Heart left ventricle (tissue), 16 donors: ENCODE measurements around the gene LMF2. TPM values are rescaled to one million over a fixed set of nuclear protein-coding genes. Genes with fewer than 3 reads are reported as not detected.

ENCODE experiments used
- ATAC-seq, 4 donors: fragments of 200-7000 bp; cut with Tn5 transposase; one replicate each; pipeline ENCODE4 v1.9.1; 2020 to 2022; ENCODE audit warnings: moderate library complexity in 4 of 4, mild to moderate bottlenecking in 3 of 4, moderate number of reproducible peaks in 1 of 4
- DNase-seq, 5 donors: peaks; one replicate each; pipeline ENCODE4 v3.0.0-alpha.2; 2020
- H3K27ac ChIP-seq, 12 donors: fragments of 200-600 bp; sonication (generic) in 4 of 12; one replicate each; pipeline versions ENCODE4 v1.5.0 to v1.8.0; 2016 to 2022; ENCODE audit warnings: mild to moderate bottlenecking in 2 of 12
- H3K27me3 ChIP-seq, 9 donors: fragments of 200-600 bp; sonication (generic) in 2 of 9; one replicate each; pipeline versions ENCODE4 v1.5.1 to v1.8.0; 2016 to 2022; ENCODE audit warnings: mild to moderate bottlenecking in 3 of 9
- H3K36me3 ChIP-seq, 9 donors: fragments of 200-600 bp; sonication (generic) in 2 of 9; one replicate each; pipeline versions ENCODE4 v1.5.0 to v1.8.0; 2018 to 2022; ENCODE audit warnings: mild to moderate bottlenecking in 2 of 9
- H3K4me1 ChIP-seq, 12 donors: fragments of 200-600 bp; sonication (generic) in 4 of 12; one replicate each; pipeline versions ENCODE4 v1.5.0 to v1.8.0; 2016 to 2022; ENCODE audit warnings: mild to moderate bottlenecking in 3 of 12
- H3K4me3 ChIP-seq, 12 donors: fragments of 200-600 bp; sonication (generic) in 4 of 12; one replicate each; pipeline versions ENCODE4 v1.5.0 to v1.8.0; 2017 to 2022; ENCODE audit warnings: mild to moderate bottlenecking in 9 of 12, moderate library complexity in 4 of 12
- H3K9me3 ChIP-seq, 12 donors: fragments of 200-600 bp; sonication (generic) in 4 of 12; one replicate each; pipeline versions ENCODE4 v1.5.0 to v1.8.0; 2016 to 2022; ENCODE audit warnings: mild to moderate bottlenecking in 1 of 12
- CTCF ChIP-seq, 12 donors: fragments of 200-600 bp; sonication (generic) in 4 of 12; IDR thresholded peaks; one replicate each; pipeline versions ENCODE4 v1.5.0 to v1.8.0; 2018 to 2022; ENCODE audit warnings: antibody characterized with exemption in 12 of 12, mild to moderate bottlenecking in 5 of 12
- POLR2A ChIP-seq, 2 donors: fragments of 450-650 bp; IDR thresholded peaks; one replicate each; pipeline ENCODE4 v1.6.1; 2017; ENCODE audit warnings: antibody characterized with exemption in 2 of 2, mild to moderate bottlenecking in 2 of 2, moderate library complexity in 2 of 2
- WGBS, 4 donors: extraction: QIAGEN DNeasy Blood & Tissue Kit in 2 of 4; methylation state at CpG; one replicate each; pipeline versions ENCODE4 v1.1.5 to v1.1.7; 2013 to 2018; 5-methylcytosine and 5-hydroxymethylcytosine counted together
- intact Hi-C, 10 donors: fragments of 100-400 bp; cut with DNase I; formaldehyde crosslinking; loops; one replicate each; pipeline versions ENCODE4 v1.11.1 to v1.14.2; 2022
- polyA plus RNA-seq, 2 donors: library from polyadenylated mRNA; stranded (reverse); fragments of 200-250 nt; gene quantifications; one replicate each; pipeline ENCODE4 v1.2.3, GENCODE V29; 2013
- total RNA-seq, 9 donors: library from RNA; depleted of rRNA in 2 of 9; stranded (reverse); fragments of >200 nt in 2 of 9; fragmentation: NEBNext Ultra II Directional in 3 of 9; extraction: Animal tissue kit (Norgen Biotek cat#: 25700) in 3 of 9; gene quantifications; one replicate each; pipeline versions ENCODE4 v1.1.0 to v1.2.4, GENCODE V29; 2016 to 2023
- donor health status: ischemic (EF 13 %, LVEDD 7.1; RV severe dilation, severe dysfunction).
- donor health status: healthy with polysubstance abuse.
- donor health status: DM: no; HTN: yes; CAD: no.
- donor health status: DM: no; HTN: no; CAD: no.
- donor health status: ischemic (EF 25% LVEDD 6.9; RV normal size, moderate dysfunction).
- donor health status: ischemic (EF 25% LVEDD 5.7; RV mildly dilated, moderate dysfunction).
- donor health status: healthy.
- donor health status: DM: yes; HTN: yes; CAD: no.
- donor health status: ischemic (EF 35%, LVEDD 5.7; RV mildly dilated, moderate dysfunction).
- donor health status: nonischemic (EF 11% LVEDD 7.7; RV severe dilation, severe dysfunction).
- donor health status: DM: yes; HTN: yes; CAD: no.
- donor health status: PGD.
- donor health status: ischemic (EF 29% LVEDD 5.4; RV normal size, mild dysfunction).
- donor health status: nonischemic (EF 23%, LVEDD 6.1; RV moderate dilation, normal function).

LMF2 gene
- total and polyA plus RNA-seq, 11 donors, result 20.9 to 46.5 (median 32.1) TPM

DNA sequence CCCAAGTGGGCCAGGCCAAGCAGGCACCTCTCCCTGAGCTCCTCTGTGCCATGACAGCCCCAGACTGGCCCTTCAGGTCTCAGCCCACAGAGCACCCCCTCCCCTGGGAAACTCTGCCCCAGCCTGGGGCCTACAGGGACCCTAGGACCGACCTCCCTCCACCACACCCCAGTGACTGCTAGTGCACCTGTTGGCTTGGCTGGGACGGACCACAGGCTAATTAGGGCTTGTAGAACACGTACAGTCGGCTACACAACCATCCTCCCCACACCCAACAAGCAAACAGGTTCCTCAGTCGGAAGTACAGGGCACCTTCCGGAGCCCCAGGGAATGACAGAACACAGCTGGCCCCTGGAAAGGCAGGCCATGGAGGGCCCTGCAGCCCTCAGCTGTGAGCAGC is 37.0 kb downstream of the LMF2 start:
- intact Hi-C loops, result no loop called here
- no peaks in the 10 kb centered on the region for H3K27me3 ChIP-seq
- ATAC-seq, result no peak
- peaks cover 0 to 67% (median 53%) of the 10 kb centered on the region in 12 donors for H3K4me1 ChIP-seq
- H3K27ac ChIP-seq, result peak overlapping the region in 1 of 12 donors; percentile 81
- 69 to 100% (median 79%) methylated on average over 2 to 6 of the region's 6 CpGs for WGBS, 4 donors
- TF ChIP-seq CTCF (IDR thresholded peaks at IDR 0.05), result no peak
- TF ChIP-seq POLR2A (IDR thresholded peaks at IDR 0.05), result no peak
- H3K4me3 ChIP-seq, result peak overlapping the region in 1 of 12 donors; percentile 8
- no peaks in the 10 kb centered on the region for H3K9me3 ChIP-seq
- peaks cover 0 to 27% (median 23%) of the 10 kb centered on the region in 9 donors for H3K36me3 ChIP-seq
- DNase-seq, result no peak

DNA sequence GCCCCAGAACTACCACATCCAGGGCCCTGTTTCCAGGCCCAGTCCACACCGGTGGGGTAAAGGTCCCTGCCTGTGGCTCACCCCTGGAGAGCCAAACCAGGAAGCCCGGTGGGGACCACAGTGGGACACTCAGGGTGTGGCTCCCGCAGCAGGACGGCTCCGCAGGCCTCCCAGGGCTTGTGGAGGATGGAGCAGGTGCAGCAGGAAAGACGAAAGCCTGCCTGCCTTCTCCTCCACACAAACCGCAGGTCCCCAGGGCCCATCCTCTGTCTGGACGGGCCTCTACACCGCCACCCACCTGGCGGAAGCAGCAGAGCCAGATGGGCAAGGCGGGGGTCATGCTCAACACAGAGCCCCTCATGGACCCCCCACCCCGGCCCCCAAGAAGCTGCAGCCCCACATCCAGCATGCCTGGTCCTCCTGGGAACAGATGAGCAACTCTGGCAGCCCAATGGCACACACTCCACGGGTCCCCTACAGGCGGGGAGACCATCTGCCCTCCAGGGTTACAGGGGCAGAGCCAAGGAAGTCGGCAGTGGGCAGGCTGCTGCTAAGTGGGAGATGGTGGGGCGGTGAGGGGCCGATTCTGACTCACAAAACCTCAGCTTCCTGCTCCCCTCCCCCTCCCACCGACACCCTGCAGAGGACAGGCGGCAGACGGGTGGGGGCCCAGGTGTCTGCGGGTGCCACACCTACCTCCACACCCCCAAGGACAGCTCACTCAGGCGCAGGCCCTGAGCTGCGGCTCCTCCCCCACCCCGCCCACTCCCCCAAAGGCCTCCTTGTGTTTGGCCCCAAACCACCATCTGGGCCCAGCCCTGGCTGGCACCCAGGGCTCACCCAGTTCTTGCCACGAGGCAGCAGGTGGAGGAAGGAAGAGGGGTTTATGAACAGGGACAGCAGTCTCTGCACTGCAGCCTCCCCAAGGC is 37.9 kb downstream of the LMF2 start:
- H3K27me3 ChIP-seq, result no peaks in the 10 kb centered on the region
- TF ChIP-seq POLR2A (IDR thresholded peaks at IDR 0.05) (no peak), CTCF (IDR thresholded peaks at IDR 0.05) (no peak)
- peak in 2 of 4 donors; percentile 8 to 9 for ATAC-seq
- no peaks in the 10 kb centered on the region for H3K9me3 ChIP-seq
- H3K4me3 ChIP-seq, result peak overlapping the region in 1 of 12 donors; percentile 36
- peak in 2 of 5 donors; percentile 58 to 88 for DNase-seq
- H3K36me3 ChIP-seq, result peaks cover 0 to 36% (median 31%) of the 10 kb centered on the region in 9 donors
- H3K4me1 ChIP-seq, result peaks cover 0 to 63% (median 50%) of the 10 kb centered on the region in 12 donors
- intact Hi-C loops, result loop anchor here in 1 of 10 donors (10.0 kb wide), 1 partner anchor 245 kb away; no protein-coding TSS in a partner anchor
- peak overlapping the region in 1 of 12 donors; percentile 81 for H3K27ac ChIP-seq
- 52 to 70% (median 62%) methylated on average over 12 to 25 of the region's 25 CpGs for WGBS, 4 donors

DNA sequence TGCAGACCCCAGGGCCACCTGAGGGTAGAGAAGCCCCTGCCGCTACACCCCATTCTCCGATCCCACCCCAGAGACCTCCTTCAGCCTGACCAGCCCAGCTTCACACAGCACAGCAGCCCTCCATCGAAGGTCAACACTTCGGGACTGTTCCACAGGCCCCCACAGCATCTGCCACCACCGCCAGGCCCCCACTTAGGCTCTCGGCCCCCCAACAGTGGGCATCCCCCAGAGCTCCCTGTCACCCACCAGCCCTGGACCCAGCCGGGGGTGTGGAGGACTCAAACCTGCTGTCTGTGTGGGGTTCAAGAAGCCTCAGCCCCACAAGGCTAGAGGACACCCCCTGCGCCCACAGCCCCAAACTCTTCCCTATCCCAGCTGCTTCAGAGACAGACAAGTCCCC is 38.9 kb downstream of the LMF2 start:
- intact Hi-C loops, result loop anchor here in 1 of 10 donors (10.0 kb wide), 1 partner anchor 244 kb away; no protein-coding TSS in a partner anchor
- WGBS, 4 donors, result 79 to 91% (median 84%) methylated on average over 8 of the region's 8 CpGs
- H3K36me3 ChIP-seq, result peaks cover 2 to 46% (median 42%) of the 10 kb centered on the region in 9 donors
- DNase-seq (no peak), ATAC-seq (no peak)
- H3K27me3 ChIP-seq, result no peaks in the 10 kb centered on the region
- H3K4me1 ChIP-seq, result peaks cover 0 to 57% (median 44%) of the 10 kb centered on the region in 12 donors
- peak overlapping the region in 1 of 12 donors; percentile 77 for H3K27ac ChIP-seq
- no peak for TF ChIP-seq POLR2A (IDR thresholded peaks at IDR 0.05)
- no peak for TF ChIP-seq CTCF (IDR thresholded peaks at IDR 0.05)
- H3K4me3 ChIP-seq, result no peak overlapping the region
- no peaks in the 10 kb centered on the region for H3K9me3 ChIP-seq
